Nephron (organoid): ENCODE data around the gene SRSF6.
A peak's percentile ranks its signal among the peaks of the same experiment; 100 is the strongest.

Experiments used
- H3K27ac Mint-ChIP-seq, 3 experiments: 2 replicates each; pipeline ENCODE4 v1.8.0; 2020; ENCODE audit warnings: mixed read lengths in 3 of 3, mild to moderate bottlenecking in 2 of 3, moderate library complexity in 1 of 3
- H3K27me3 Mint-ChIP-seq: 2 replicates; pipeline ENCODE4 v1.8.0; 2021; ENCODE audit warnings: low read depth, mild to moderate bottlenecking, moderate library complexity, mixed read lengths
- H3K36me3 Mint-ChIP-seq: 2 replicates; pipeline ENCODE4 v1.8.0; 2020; ENCODE audit warnings: low read depth, mixed read lengths
- H3K4me1 Mint-ChIP-seq: 2 replicates; pipeline ENCODE4 v1.8.0; 2020; ENCODE audit warnings: mixed read lengths
- H3K4me3 Mint-ChIP-seq, 3 experiments: 2 replicates each; pipeline ENCODE4 v1.8.0; 2020; ENCODE audit warnings: mild to moderate bottlenecking in 3 of 3, mixed read lengths in 3 of 3, moderate library complexity in 2 of 3
- H3K9me3 Mint-ChIP-seq: 2 replicates; pipeline ENCODE4 v1.8.0; 2020; ENCODE audit warnings: mixed read lengths
- TF ChIP-seq, protein P1 (sequence below), 3 experiments: fragments of 200-600 bp; sonication (generic); IDR thresholded peaks; one replicate each; pipeline ENCODE4 v1.5.0; 2021; ENCODE audit warnings: antibody characterized with exemption in 3 of 3; ENCODE audit not compliant: unreplicated experiment in 3 of 3

SRSF6 gene

DNA sequence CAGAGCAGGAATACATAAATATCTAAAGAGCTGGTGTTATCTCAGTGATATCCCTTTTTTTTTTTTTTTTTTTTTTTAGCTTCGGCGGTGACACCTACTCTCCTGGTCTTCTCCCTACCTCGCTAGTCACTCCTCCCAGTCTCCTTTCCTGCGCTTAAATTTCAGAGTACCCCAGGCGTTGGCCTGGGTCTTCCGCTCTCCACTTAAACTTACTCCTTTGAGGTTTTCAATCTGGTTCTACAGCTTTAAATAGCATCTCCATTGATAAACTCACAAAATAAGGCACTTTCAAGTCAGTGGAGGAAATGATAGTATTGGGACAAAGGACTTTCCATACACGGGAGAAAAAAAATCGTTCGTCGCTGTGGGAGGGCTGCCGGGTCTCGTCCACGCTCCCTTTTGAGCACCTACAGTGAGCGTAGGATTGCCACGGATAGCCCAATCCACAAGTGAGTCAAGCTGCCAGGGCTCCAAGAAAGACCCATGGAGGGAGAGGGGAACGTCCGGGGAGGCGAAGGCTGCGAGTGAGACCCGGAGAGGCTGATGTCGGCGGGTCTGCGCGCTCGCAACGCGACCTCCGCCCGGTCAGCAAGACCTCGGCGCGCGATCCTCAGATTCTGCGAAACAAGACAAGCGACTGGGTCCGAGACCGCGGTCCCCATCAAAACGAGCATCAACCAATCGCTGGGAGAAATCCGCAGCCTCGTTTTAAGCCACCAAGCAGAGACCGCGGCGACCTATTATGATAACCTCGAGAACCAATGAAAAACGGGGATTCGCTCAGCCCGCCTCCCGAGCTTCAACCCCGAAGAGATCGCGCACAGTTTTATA lies 672 bp upstream of the SRSF6 start:
- Mint-ChIP-seq H3K9me3 (no peaks in the 10 kb centered on the region), H3K4me3 (peak overlapping the region; percentile 85 to 91 (median 90)), H3K36me3 (peaks cover 34% of the 10 kb centered on the region), H3K27me3 (peaks cover 9% of the 10 kb centered on the region), H3K4me1 (peaks cover 29% of the 10 kb centered on the region), H3K27ac (peak overlapping the region; percentile 98 to 99 (median 99))
- TF ChIP-seq, protein P1, sequence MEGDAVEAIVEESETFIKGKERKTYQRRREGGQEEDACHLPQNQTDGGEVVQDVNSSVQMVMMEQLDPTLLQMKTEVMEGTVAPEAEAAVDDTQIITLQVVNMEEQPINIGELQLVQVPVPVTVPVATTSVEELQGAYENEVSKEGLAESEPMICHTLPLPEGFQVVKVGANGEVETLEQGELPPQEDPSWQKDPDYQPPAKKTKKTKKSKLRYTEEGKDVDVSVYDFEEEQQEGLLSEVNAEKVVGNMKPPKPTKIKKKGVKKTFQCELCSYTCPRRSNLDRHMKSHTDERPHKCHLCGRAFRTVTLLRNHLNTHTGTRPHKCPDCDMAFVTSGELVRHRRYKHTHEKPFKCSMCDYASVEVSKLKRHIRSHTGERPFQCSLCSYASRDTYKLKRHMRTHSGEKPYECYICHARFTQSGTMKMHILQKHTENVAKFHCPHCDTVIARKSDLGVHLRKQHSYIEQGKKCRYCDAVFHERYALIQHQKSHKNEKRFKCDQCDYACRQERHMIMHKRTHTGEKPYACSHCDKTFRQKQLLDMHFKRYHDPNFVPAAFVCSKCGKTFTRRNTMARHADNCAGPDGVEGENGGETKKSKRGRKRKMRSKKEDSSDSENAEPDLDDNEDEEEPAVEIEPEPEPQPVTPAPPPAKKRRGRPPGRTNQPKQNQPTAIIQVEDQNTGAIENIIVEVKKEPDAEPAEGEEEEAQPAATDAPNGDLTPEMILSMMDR (IDR thresholded peaks at IDR 0.05; ENCODE audit: unreplicated experiment in 3 of 3): no peak

DNA sequence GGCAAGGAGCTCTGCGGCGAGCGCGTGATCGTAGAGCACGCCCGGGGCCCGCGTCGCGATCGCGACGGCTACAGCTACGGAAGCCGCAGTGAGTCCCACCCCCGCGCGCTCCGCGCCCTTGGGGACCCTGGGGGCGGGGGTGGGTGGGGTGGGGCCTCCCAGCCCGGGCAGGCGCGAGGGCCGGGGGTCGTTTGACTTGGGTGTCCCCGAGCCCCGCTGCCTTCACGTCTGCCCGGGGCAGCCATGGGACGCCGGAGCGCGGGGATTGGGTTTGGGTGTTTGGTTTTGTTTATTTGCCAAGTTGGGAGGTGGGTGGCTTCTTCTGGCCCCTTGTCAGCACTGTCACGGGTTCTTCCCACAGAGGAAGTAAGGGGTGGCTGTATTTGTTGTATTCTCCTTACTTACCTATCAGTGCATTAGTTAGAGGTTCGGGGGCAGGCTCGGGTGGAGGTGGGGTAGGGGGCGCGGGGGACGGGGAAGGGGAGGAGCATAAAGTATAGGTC lies 777 bp downstream of the SRSF6 start:
- Mint-ChIP-seq H3K27me3 (peaks cover 5% of the 10 kb centered on the region), H3K36me3 (peaks cover 49% of the 10 kb centered on the region), H3K9me3 (no peaks in the 10 kb centered on the region), H3K4me3 (peak overlapping the region; percentile 85 to 92 (median 91)), H3K27ac (peak overlapping the region; percentile 98 to 99 (median 99)), H3K4me1 (peaks cover 34% of the 10 kb centered on the region)
- TF ChIP-seq, protein P1 (IDR thresholded peaks at IDR 0.05; ENCODE audit: unreplicated experiment in 3 of 3): no peak

DNA sequence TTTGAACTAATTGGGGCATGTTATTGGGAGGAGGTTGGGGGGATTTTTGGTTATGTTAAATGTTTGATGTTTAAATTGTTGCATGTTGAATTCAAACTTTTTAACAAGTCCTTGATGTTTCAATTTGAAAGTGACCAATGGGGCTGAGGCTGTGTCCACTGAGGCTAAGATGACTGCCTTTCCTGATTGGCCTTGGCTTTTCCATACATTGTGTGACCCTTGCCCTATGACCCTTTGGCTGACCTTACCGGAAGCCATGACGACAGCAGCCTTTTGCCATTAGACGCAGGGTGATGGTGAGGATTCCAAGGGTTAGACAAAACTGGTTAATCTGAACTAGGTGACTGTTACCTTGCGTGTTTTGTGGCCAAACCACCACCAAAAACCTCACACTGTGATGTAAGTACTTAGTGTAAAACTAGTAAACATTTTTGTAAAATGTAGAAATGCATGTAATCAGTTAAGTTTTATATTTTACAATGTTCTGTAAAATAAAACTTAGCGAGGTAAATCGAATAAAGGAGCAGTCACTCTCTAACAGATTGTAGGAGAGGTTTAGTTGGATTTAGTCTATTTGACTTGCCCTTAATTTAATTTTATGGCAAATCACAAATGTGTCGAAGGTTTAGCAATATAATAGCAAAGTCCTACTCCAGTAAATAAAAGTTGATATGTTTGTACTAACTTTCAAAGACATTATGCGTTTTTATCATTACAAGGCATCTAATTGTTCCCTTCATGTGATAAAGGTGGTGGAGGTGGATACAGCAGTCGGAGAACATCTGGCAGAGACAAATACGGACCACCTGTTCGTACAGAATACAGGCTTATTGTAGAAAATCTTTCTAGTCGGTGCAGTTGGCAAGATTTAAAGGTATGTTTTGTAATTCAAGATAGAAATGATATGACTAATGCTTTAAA lies 1.6 kb downstream of the SRSF6 start:
- H3K27ac Mint-ChIP-seq: peak overlapping the region; percentile 86 to 99 (median 98)
- TF ChIP-seq, protein P1 (IDR thresholded peaks at IDR 0.05; ENCODE audit: unreplicated experiment in 3 of 3): no peak
- no peaks in the 10 kb centered on the region for H3K9me3 Mint-ChIP-seq
- H3K4me3 Mint-ChIP-seq: peak overlapping the region; percentile 85 to 92 (median 91)
- H3K36me3 Mint-ChIP-seq: peaks cover 57% of the 10 kb centered on the region
- H3K4me1 Mint-ChIP-seq: peaks cover 35% of the 10 kb centered on the region
- peaks cover 1% of the 10 kb centered on the region for H3K27me3 Mint-ChIP-seq

DNA sequence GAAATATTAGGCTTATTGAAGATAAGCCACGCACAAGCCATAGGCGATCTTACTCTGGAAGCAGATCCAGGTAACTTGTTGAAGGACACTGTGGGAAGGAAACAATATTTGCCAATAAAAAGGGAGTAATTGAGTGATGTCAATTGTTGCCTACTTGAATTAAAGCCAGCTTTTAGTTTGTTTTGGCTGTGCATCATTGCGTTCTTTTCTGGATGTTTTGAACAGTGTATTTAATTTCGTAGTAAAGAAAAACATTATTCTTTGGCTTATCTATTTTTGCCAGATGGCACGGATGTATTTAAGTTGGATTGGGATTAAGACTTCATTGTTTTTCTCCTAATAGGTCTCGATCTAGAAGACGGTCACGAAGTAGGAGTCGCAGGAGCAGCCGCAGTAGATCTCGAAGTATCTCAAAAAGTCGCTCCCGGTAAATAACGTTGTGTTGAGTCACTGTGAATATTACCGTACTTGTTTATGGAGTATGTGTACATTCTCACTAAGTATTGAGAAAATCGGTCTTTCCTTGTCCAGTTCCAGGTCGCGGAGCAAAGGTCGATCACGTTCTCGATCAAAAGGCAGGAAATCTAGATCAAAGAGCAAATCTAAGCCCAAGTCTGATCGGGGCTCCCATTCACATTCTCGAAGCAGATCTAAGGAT lies 2.6 kb downstream of the SRSF6 start:
- Mint-ChIP-seq H3K36me3 (peaks cover 67% of the 10 kb centered on the region), H3K4me1 (peaks cover 35% of the 10 kb centered on the region), H3K4me3 (peak overlapping the region; percentile 85 to 92 (median 91)), H3K27me3 (no peaks in the 10 kb centered on the region), H3K27ac (peak overlapping the region; percentile 2 to 57 (median 31)), H3K9me3 (no peaks in the 10 kb centered on the region)
- TF ChIP-seq, protein P1 (IDR thresholded peaks at IDR 0.05; ENCODE audit: unreplicated experiment in 3 of 3): no peak

DNA sequence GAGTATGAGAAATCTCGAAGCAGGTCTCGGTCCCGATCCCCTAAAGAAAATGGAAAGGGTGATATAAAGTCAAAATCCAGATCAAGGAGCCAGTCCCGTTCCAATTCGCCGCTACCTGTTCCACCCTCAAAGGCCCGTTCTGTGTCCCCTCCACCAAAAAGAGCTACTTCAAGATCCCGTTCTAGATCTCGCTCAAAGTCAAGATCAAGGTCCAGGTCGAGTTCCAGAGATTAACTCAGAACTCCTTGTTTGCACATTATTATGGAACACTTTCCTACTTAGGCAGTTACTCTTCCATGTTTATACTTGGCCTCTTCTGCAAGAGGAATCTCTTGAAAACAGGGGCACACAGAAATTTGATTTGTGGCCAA lies 3.1 kb downstream of the SRSF6 start:
- H3K4me3 Mint-ChIP-seq: peak overlapping the region; percentile 65 to 91 (median 85)
- peaks cover 72% of the 10 kb centered on the region for H3K36me3 Mint-ChIP-seq
- H3K27ac Mint-ChIP-seq: peak overlapping the region; percentile 18 to 31 (median 27)
- H3K4me1 Mint-ChIP-seq: peaks cover 35% of the 10 kb centered on the region
- H3K9me3 Mint-ChIP-seq: no peaks in the 10 kb centered on the region
- TF ChIP-seq, protein P1 (IDR thresholded peaks at IDR 0.05; ENCODE audit: unreplicated experiment in 3 of 3): no peak
- no peaks in the 10 kb centered on the region for H3K27me3 Mint-ChIP-seq
